GM12874 (cell line): Measurements from ENCODE around the gene IP6K1.

Source experiments
- CTCF ChIP-seq: IDR thresholded peaks from 2 replicates; pipeline ENCODE4 v1.5.1; 2011; ENCODE audit warnings: low read depth, mild to moderate bottlenecking, control low read depth, low read length, moderate library complexity; ENCODE audit not compliant: insufficient read depth

The IP6K1 gene

DNA sequence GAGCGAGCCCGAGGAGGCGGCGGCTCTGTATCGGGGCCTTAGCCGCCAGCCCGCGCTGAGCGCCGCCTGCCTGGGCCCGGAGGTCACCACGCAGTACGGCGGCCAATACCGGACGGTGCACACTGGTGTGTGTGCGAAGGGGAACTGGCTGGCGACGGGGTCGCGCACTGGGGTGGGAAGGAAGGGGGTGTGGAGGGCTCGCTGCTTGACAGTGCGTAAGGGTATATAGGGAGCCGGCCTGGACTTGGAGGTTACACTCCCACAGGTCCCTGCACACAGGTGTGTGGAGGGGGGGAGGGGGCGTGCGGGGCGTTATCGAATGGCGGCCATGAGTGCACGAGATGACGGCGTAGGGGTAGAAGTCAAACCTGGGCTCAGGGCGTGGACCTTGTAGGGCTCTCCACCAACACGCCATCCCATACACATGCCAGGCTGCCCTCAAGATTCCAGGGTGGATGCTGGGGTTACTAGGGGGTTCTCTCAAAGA lies 111.8 kb downstream of the IP6K1 start:
- TF ChIP-seq CTCF: no peak
